B cell (primary cell): Measurements from ENCODE around the gene GNB1.

ENCODE experiments used
- CTCF ChIP-seq: fragments of 200-600 bp; IDR thresholded peaks from one replicate; pipeline ENCODE4 v1.8.0; 2022; ENCODE audit warnings: antibody characterized with exemption, mild to moderate bottlenecking
- EZH2 ChIP-seq: IDR thresholded peaks from 2 replicates; pipeline ENCODE4 v1.6.1; 2012; ENCODE audit warnings: borderline replicate concordance, low read depth, mild to moderate bottlenecking, moderate library complexity, low read length; ENCODE audit not compliant: insufficient read depth, poor library complexity, severe bottlenecking

- TF ChIP-seq CTCF = no peak
- TF ChIP-seq EZH2 = no peak
Observed at GRCh38 chr1:1929102-1929638, 38.3 kb upstream of the GNB1 start.
